ENCODE measurements around the gene NLN. TPM values are rescaled to one million over a fixed set of nuclear protein-coding genes. Genes with fewer than 3 reads are reported as not detected.

The NLN gene
- total and polyA plus RNA-seq, 9 of the 15 experiments (the other 6 are each of a cell fraction or from before 2014, with no cell fraction given) = 6.9 to 45.2 (median 28.8) TPM

GRCh38 chr5:65834306-65834705 lies 112.3 kb downstream of the NLN start (continued):
- no peak for TF ChIP-seq UBTF (IDR thresholded peaks at IDR 0.05; ENCODE audit: borderline replicate concordance in 1 of 2, low read depth in 2 of 2, low read length in 2 of 2)

GRCh38 chr5:65835191-65835590 lies 113.2 kb downstream of the NLN start:
- Histone ChIP-seq H3K9me3 (replicated peaks; ENCODE audit: control insufficient read depth, insufficient read depth, low read depth, low read length) (no peaks in the 10 kb centered on the region), H3K4me3 (no peak overlapping the region), H2AFZ (ENCODE audit: low read depth, low read length) (no peak overlapping the region), H3K9ac (ENCODE audit: insufficient read depth in 1 of 2, low read depth in 2 of 2, low read length in 2 of 2) (no peak overlapping the region), H3K4me2 (ENCODE audit: insufficient read depth, low read length) (no peak overlapping the region), H4K20me1 (replicated peaks; ENCODE audit: control insufficient read depth, insufficient read depth, low read length) (no peaks in the 10 kb centered on the region), H3K27ac (ENCODE audit: extremely low read depth, low read depth, low read length) (no peak overlapping the region), H3K4me1 (replicated peaks in 1 of 2; ENCODE audit: control insufficient read depth in 2 of 2, insufficient read depth in 2 of 2, low read length in 2 of 2) (no peaks in the 10 kb centered on the region), H3K27me3 (ENCODE audit: control insufficient read depth in 2 of 2, insufficient read depth in 2 of 2, low read length in 2 of 2) (no peaks in the 10 kb centered on the region), H3K36me3 (ENCODE audit: control insufficient read depth, insufficient read depth, low read length) (no peaks in the 10 kb centered on the region), H3K9me1 (ENCODE audit: control insufficient read depth, insufficient read depth, low read length) (no peaks in the 10 kb centered on the region), H3K79me2 (ENCODE audit: control insufficient read depth, insufficient read depth, low read length) (no peaks in the 10 kb centered on the region)
- ATAC-seq (no peak), FAIRE-seq (no peak), DNase-seq (ENCODE audit: extremely low read depth in 1 of 4, low spot score in 3 of 4) (no peak)
- in situ Hi-C loops (cut with MboI) (no loop called here), intact Hi-C loops (cut with micrococcal nuclease) (no loop called here)
- WGBS (ENCODE audit: insufficient coverage, low coverage, missing lambda C conversion rate) = 25% methylated on average over 2 of the region's 2 CpGs
- ChIA-PET POLR2A (interaction anchor here (0.9 to 1.6 kb wide), 2 partner anchors 9 to 736 kb away, joined by 3 to 4 read pairs; no protein-coding TSS in a partner anchor), CTCF (ENCODE audit: low intra/inter-chr PET ratio) (no interaction called here)
- no TSS peak for BruUV-seq (replicated peaks)
- no peak for TF ChIP-seq XRCC4 (IDR thresholded peaks at IDR 0.05; ENCODE audit: extremely low read depth, insufficient read depth, insufficient read length)
- TF ChIP-seq TAL1 (IDR thresholded peaks at IDR 0.05) = peak; percentile 40; the same call in 1 of the 2 replicates
- TF ChIP-seq PHB (CRISPR knock-in tag; IDR thresholded peaks at IDR 0.05) = no peak
- TF ChIP-seq FOXA1 (IDR thresholded peaks at IDR 0.05; ENCODE audit: borderline replicate concordance) = peak; percentile 66; the same call in 1 of the 2 replicates
- TF ChIP-seq CBFA2T3 (IDR thresholded peaks at IDR 0.05) = peak; percentile 50
- TF ChIP-seq CEBPG (CRISPR knock-in tag; IDR thresholded peaks at IDR 0.05) = no peak
- peak in 1 of 2 experiments; percentile 23; a peak in 1 of 4 replicates for TF ChIP-seq CEBPG (tag; conservative IDR thresholded peaks at IDR 0.05 in 1 of 2, IDR thresholded peaks at IDR 0.05 in 1 of 2)
- no peak for TF ChIP-seq ZNF277 (CRISPR knock-in tag; IDR thresholded peaks at IDR 0.05; ENCODE audit: borderline replicate concordance)
- 0 out of 4 replicates have a peak, but pooled peaks of 1 of the 2 experiments have one; percentile 36 for TF ChIP-seq RCOR1 (IDR thresholded peaks at IDR 0.05; ENCODE audit: borderline replicate concordance in 1 of 2, low read depth in 2 of 2, low read length in 2 of 2)
- TF ChIP-seq MEIS2 (IDR thresholded peaks at IDR 0.05; ENCODE audit: partially characterized antibody) = peak; percentile 40
- TF ChIP-seq ZNF512 (tag; IDR thresholded peaks at IDR 0.05) = no peak
- TF ChIP-seq HNRNPK (IDR thresholded peaks at IDR 0.05; ENCODE audit: low read depth, low read length, poor library complexity, severe bottlenecking) = no peak
- peak; percentile 38; the same call in 1 of the 2 replicates for TF ChIP-seq CTBP1 (IDR thresholded peaks at IDR 0.05; ENCODE audit: borderline replicate concordance)
